PC-3 (cell line): ENCODE measurements around the gene CNPY4.

ENCODE experiments used
- EZH2 ChIP-seq: fragments of 300-600 bp; sonication (generic); IDR thresholded peaks from one replicate; pipeline ENCODE4 v1.6.1; 2017; ENCODE audit warnings: antibody characterized with exemption, mild to moderate bottlenecking, low read length; ENCODE audit not compliant: unreplicated experiment
- TF ChIP-seq, protein P1 (sequence below): fragments of 300-600 bp; sonication (generic); conservative IDR thresholded peaks from 2 replicates; pipeline ENCODE4 v1.5.1; 2017; ENCODE audit warnings: antibody characterized with exemption, low read depth, mild to moderate bottlenecking, low read length

DNA sequence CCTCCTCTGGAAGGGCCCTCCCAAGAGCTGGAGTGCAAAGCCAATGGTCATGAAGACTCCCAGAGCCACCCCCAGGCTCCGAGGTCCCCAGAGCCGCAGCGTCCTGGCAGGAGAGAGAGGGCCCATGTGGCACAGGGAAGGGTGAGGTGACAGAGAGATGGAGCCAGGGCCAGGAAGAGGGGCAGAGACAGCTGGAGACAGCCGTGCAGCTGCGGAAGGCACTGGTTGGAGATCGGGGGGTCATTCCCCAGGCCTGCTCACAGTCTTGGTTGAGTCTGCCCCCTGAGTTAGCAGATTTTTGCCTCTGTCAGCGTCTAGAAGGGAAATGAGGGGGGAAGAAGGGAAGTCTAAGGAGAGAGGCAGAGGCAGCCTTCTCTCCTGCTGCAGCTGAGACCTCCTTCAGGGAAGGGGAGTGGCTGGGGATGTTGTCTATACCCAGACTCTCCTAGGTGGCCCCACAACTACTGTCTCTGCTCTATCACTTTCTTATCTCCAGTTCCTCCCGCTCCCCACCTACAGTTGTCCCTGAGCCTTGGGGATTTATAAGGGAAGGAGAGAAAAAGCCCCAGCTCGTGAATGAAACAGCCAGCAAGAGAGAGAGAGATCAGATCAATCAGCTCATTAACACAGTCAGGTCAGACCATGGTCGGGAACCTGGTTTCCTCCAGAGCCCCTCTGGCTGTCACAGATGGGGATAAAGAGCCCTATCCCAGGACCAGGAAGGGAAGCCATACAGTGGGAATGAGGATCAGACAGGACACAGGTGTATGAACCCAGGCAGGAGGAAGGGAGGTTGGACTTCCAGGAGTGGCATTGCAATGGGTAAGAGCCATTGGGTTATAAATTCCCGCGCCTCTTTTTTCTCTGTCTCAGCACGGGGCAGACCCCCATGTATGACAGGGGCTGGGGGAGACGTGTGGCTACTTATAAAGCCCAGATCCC lies 47.8 kb downstream of the CNPY4 start:
- TF ChIP-seq, protein P1, sequence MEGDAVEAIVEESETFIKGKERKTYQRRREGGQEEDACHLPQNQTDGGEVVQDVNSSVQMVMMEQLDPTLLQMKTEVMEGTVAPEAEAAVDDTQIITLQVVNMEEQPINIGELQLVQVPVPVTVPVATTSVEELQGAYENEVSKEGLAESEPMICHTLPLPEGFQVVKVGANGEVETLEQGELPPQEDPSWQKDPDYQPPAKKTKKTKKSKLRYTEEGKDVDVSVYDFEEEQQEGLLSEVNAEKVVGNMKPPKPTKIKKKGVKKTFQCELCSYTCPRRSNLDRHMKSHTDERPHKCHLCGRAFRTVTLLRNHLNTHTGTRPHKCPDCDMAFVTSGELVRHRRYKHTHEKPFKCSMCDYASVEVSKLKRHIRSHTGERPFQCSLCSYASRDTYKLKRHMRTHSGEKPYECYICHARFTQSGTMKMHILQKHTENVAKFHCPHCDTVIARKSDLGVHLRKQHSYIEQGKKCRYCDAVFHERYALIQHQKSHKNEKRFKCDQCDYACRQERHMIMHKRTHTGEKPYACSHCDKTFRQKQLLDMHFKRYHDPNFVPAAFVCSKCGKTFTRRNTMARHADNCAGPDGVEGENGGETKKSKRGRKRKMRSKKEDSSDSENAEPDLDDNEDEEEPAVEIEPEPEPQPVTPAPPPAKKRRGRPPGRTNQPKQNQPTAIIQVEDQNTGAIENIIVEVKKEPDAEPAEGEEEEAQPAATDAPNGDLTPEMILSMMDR: no peak
- TF ChIP-seq EZH2: no peak
